Muscle layer of duodenum (tissue), 2 donors: ENCODE results near the gene ZCCHC24.
A peak's percentile ranks its signal among the peaks of the same experiment; 100 is the strongest.

Source experiments
- H3K27ac ChIP-seq: one replicate; pipeline ENCODE4 v1.7.0; 2013; ENCODE audit warnings: mild to moderate bottlenecking, low read length
- H3K27me3 ChIP-seq: one replicate; pipeline ENCODE4 v1.7.0; 2013; ENCODE audit warnings: low read depth, mild to moderate bottlenecking, control low read depth, low read length
- H3K36me3 ChIP-seq, 2 donors: one replicate each; pipeline ENCODE4 v1.7.0; 2013; ENCODE audit warnings: low read length in 2 of 2, control low read depth in 1 of 2, mild to moderate bottlenecking in 1 of 2; ENCODE audit not compliant: insufficient read depth in 2 of 2, control insufficient read depth in 1 of 2
- H3K4me1 ChIP-seq, 2 donors: one replicate each; pipeline ENCODE4 v1.7.0; 2013; ENCODE audit warnings: low read length in 2 of 2, mild to moderate bottlenecking in 2 of 2, control low read depth in 1 of 2, moderate library complexity in 1 of 2; ENCODE audit not compliant: insufficient read depth in 2 of 2, control insufficient read depth in 1 of 2
- H3K4me3 ChIP-seq, 2 donors: one replicate each; pipeline ENCODE4 v1.7.0; 2013; ENCODE audit warnings: low read length in 2 of 2, low read depth in 1 of 2, mild to moderate bottlenecking in 1 of 2
- H3K9me3 ChIP-seq, 2 donors: one replicate each; pipeline ENCODE4 v1.7.0; 2013; ENCODE audit warnings: low read length in 2 of 2, control low read depth in 1 of 2, mild to moderate bottlenecking in 1 of 2; ENCODE audit not compliant: control insufficient read depth in 1 of 2
- donor health status: healthy.

ZCCHC24 gene

DNA sequence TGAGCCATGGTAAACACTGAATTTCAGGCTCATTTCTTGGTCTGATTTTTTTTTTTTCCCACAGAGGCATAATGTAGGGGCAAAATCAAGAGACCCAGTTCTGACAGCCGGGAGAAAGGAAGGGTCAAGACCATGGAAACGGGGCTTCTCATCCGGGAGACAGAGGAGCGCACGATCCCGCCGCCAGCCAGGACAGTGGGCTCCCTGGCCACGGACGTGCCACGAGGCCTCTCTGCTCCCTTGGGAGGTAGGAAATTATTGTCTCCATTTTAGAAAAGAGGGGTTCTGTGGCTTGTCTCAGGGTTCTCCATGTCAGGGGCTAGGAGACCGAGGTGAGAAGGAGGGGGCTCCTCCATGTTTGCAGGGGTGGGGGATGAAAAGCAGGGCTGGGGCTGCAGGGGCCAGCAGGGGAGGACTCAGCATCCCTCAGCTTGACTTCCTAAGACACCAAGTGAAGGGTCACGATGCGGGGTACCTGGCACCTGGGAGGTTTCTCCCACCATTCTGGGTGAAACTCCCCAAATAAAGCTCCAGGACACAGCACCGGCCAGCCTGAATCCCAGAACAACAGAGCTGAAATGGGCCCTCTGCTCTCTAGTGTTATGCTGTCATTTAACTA, 60.5 kb downstream of the ZCCHC24 start:
- no peak overlapping the region for H3K4me3 ChIP-seq
- peaks cover 11 to 24% of the 10 kb centered on the region in 2 donors for H3K36me3 ChIP-seq
- H3K4me1 ChIP-seq = peaks cover 22 to 51% of the 10 kb centered on the region in 2 donors
- H3K9me3 ChIP-seq = no peaks in the 10 kb centered on the region
- H3K27me3 ChIP-seq = no peaks in the 10 kb centered on the region
- no peak overlapping the region for H3K27ac ChIP-seq

DNA sequence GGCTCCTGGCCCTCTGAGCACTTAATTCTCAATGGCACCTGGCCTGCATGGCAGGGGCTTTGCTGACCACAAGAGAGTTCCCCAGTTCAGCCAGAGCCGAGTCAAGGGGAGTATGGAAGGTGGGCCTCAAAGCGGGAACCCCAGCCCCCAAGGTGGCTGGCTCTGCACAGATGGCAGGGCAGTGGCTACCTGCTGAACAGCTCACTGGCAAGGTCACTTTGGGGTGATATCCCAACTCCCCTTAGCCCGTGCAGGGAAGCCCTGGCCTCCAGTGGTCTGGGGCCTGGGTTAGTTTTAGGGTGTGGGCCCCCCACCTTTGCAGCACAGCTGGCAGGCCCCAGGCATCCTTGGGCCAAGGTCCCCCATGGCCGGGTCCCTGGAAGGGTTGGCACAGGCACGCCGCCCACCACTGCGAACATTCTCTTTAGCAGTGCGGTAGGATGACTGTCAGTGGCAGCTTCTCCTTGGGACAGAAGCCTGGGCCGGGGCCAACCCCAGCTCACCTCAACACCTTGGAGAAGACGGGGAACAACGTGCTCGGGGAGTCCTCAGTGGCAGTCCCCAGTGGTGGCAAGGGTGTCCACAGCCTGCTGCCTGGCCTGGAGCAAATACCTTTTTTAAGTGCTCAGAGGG, 61.3 kb downstream of the ZCCHC24 start:
- Histone ChIP-seq H3K4me1 (peaks cover 30 to 57% of the 10 kb centered on the region in 2 donors), H3K36me3 (peaks cover 11 to 24% of the 10 kb centered on the region in 2 donors), H3K27ac (no peak overlapping the region), H3K4me3 (no peak overlapping the region), H3K9me3 (no peaks in the 10 kb centered on the region), H3K27me3 (no peaks in the 10 kb centered on the region)

GRCh38 chr10:79382491-79382941, 62.9 kb downstream of the ZCCHC24 start:
- no peaks in the 10 kb centered on the region for H3K9me3 ChIP-seq
- no peaks in the 10 kb centered on the region for H3K27me3 ChIP-seq
- H3K4me3 ChIP-seq = peak overlapping the region in 1 of 2 donors; percentile 18
- H3K4me1 ChIP-seq = peaks cover 30 to 55% of the 10 kb centered on the region in 2 donors
- H3K27ac ChIP-seq = peak overlapping the region; percentile 90
- H3K36me3 ChIP-seq = peaks cover 10 to 24% of the 10 kb centered on the region in 2 donors

- peak overlapping the region; percentile 90 for H3K27ac ChIP-seq
- peak overlapping the region in 1 of 2 donors; percentile 42 for H3K4me3 ChIP-seq
Observed at GRCh38 chr10:79381804-79382221, 63.6 kb downstream of the ZCCHC24 start.

GRCh38 chr10:79380946-79381721, 64.3 kb downstream of the ZCCHC24 start:
- peak overlapping the region in 1 of 2 donors; percentile 42 for H3K4me3 ChIP-seq
- peak overlapping the region; percentile 84 for H3K27ac ChIP-seq
- H3K27me3 ChIP-seq = no peaks in the 10 kb centered on the region
- H3K36me3 ChIP-seq = peaks cover 4 to 19% of the 10 kb centered on the region in 2 donors
- no peaks in the 10 kb centered on the region for H3K9me3 ChIP-seq
- H3K4me1 ChIP-seq = peaks cover 30 to 45% of the 10 kb centered on the region in 2 donors

More at GRCh38 chr10:79381804-79382221, 63.6 kb downstream of the ZCCHC24 start:
- H3K27me3 ChIP-seq = no peaks in the 10 kb centered on the region
- no peaks in the 10 kb centered on the region for H3K9me3 ChIP-seq
- H3K4me1 ChIP-seq = peaks cover 30 to 48% of the 10 kb centered on the region in 2 donors
- H3K36me3 ChIP-seq = peaks cover 4 to 24% of the 10 kb centered on the region in 2 donors

- H3K27me3 ChIP-seq = no peaks in the 10 kb centered on the region
- H3K4me3 ChIP-seq = peak overlapping the region; percentile 2 to 8
- H3K4me1 ChIP-seq = peaks cover 30 to 45% of the 10 kb centered on the region in 2 donors
- peak overlapping the region; percentile 84 for H3K27ac ChIP-seq
- no peaks in the 10 kb centered on the region for H3K9me3 ChIP-seq
- H3K36me3 ChIP-seq = peaks cover 3 to 11% of the 10 kb centered on the region in 2 donors
Observed at GRCh38 chr10:79380125-79380945, 65.1 kb downstream of the ZCCHC24 start.

DNA sequence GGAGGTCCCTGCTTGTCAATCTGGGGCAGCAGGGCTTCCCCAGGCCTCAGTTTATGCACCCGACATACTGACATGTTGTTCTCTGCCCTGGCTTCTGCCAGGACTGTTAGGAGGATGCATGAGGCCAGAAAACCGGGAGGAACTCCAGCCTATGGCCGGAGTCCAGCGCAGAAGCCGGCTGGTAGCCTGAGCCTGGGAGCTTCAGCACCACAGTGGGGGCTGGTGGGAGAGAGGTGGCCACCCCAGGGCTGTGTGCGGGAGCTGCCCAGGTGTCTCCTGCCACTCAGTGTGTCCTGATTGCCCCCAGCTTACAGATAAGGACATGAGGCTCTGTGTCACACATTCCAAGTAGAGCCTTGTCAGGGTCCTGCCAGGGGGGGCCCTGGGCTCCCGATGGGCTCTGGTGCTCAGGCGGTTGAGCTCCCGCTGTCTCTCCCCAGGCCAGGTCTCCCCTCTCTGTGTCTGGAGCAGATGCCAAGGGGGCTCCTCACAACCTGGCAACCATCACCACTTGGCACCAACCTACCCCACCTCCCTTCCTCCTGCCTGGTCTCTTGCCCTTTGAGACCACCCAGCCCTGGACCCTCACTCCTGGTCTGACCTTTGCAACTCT, 65.8 kb downstream of the ZCCHC24 start:
- Histone ChIP-seq H3K9me3 (no peaks in the 10 kb centered on the region), H3K4me3 (peak overlapping the region in 1 of 2 donors; percentile 2), H3K4me1 (peaks cover 30 to 49% of the 10 kb centered on the region in 2 donors), H3K27ac (peak overlapping the region; percentile 84), H3K27me3 (no peaks in the 10 kb centered on the region), H3K36me3 (peaks cover 0 to 4% of the 10 kb centered on the region in 2 donors)

DNA sequence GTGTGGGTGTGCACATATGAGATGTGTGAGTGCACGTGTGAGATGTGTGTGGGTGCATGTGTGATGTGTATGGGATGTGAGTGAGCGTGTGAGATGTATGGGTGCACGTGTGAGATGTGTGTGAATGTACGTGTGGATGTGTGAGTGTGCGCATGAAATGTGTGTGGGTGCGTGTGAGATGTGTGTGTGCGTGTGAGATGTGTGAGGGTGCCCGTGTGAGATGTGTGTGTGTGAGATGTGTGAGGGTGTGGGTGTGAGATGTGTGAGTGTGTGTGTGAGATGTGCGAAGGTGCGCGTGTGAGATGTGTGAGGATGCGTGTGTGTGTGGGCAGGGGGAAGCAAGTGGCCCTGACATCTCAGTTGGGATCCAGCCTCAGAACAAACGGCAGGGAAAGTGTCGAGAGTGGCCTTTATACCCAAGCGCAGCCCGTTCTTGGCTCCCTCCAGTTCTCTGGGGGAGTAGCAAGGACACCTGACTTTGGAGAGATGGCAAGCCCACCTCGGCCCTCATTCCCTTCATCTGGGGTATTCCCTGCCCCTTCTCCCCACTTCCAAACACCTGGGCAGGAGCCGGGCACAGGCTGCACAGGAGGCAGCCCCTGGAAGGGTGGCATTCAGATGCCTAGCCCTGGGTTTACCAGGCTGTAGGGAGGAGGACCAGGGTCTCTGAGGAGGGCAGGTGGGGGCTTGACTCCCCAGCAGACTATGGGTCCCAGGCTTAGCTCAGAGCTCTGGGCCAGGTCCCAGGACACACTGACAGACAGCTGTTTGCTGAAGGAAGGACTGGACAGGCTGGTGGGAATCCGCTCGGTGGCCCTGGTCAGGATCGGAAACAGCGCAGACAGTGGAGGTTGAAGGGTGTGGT, 66.5 kb downstream of the ZCCHC24 start:
- no peak overlapping the region for H3K4me3 ChIP-seq
- H3K36me3 ChIP-seq = peaks cover 0 to 4% of the 10 kb centered on the region in 2 donors
- H3K27ac ChIP-seq = peak overlapping the region; percentile 84
- H3K27me3 ChIP-seq = no peaks in the 10 kb centered on the region
- H3K4me1 ChIP-seq = peaks cover 30 to 49% of the 10 kb centered on the region in 2 donors
- no peaks in the 10 kb centered on the region for H3K9me3 ChIP-seq

- Histone ChIP-seq H3K4me3 (no peak overlapping the region), H3K27ac (no peak overlapping the region), H3K4me1 (peaks cover 30 to 49% of the 10 kb centered on the region in 2 donors), H3K9me3 (no peaks in the 10 kb centered on the region), H3K27me3 (no peaks in the 10 kb centered on the region), H3K36me3 (peaks cover 0 to 4% of the 10 kb centered on the region in 2 donors)
Observed at GRCh38 chr10:79378383-79378646, 67.1 kb downstream of the ZCCHC24 start.
